Mucosa of stomach (tissue), 1 donor: Measurements from ENCODE around the gene MIF.
"Not testable (repeated sequence)": the region's sequence is repeated elsewhere in the genome, so short reads cannot be mapped to it uniquely, and the experiment has no call there.

Source experiments
- H3K27me3 ChIP-seq: one replicate; pipeline ENCODE4 v1.7.0; 2013; ENCODE audit warnings: mild to moderate bottlenecking, low read length; ENCODE audit not compliant: control insufficient read depth, insufficient read depth
- H3K36me3 ChIP-seq: one replicate; pipeline ENCODE4 v1.7.0; 2013; ENCODE audit warnings: low read length; ENCODE audit not compliant: control insufficient read depth, insufficient read depth
- H3K4me1 ChIP-seq: one replicate; pipeline ENCODE4 v1.7.0; 2013; ENCODE audit warnings: mild to moderate bottlenecking, low read length; ENCODE audit not compliant: control insufficient read depth, insufficient read depth
- H3K4me3 ChIP-seq: one replicate; pipeline ENCODE4 v1.7.0; 2013; ENCODE audit warnings: low read length
- H3K9ac ChIP-seq: one replicate; pipeline ENCODE4 v1.7.0; 2013; ENCODE audit warnings: mild to moderate bottlenecking, low read length, moderate library complexity
- H3K9me3 ChIP-seq: one replicate; pipeline ENCODE4 v1.7.0; 2013; ENCODE audit warnings: mild to moderate bottlenecking, low read length, moderate library complexity; ENCODE audit not compliant: control insufficient read depth
- donor health status: Pancreatic carcinoma.

Gene MIF

GRCh38 chr22:23896523-23897186 is 2.5 kb downstream of the MIF start:
- no peaks in the 10 kb centered on the region for H3K27me3 ChIP-seq
- H3K9me3 ChIP-seq = no peaks in the 10 kb centered on the region
- no peak overlapping the region for H3K4me3 ChIP-seq
- no peaks in the 10 kb centered on the region for H3K36me3 ChIP-seq
- peaks cover 19% of the 10 kb centered on the region for H3K4me1 ChIP-seq
- H3K9ac ChIP-seq = no peak overlapping the region

- Histone ChIP-seq H3K27me3 (no peaks in the 10 kb centered on the region), H3K36me3 (no peaks in the 10 kb centered on the region), H3K4me1 (peaks cover 19% of the 10 kb centered on the region), H3K4me3 (no peak overlapping the region), H3K9me3 (no peaks in the 10 kb centered on the region), H3K9ac (no peak overlapping the region)
These were observed 3.1 kb downstream of the MIF start for GRCh38 chr22:23897320-23897719.

- Histone ChIP-seq H3K27me3 (no peaks in the 10 kb centered on the region), H3K4me1 (peaks cover 18% of the 10 kb centered on the region), H3K9me3 (no peaks in the 10 kb centered on the region), H3K9ac (no peak overlapping the region), H3K4me3 (no peak overlapping the region), H3K36me3 (no peaks in the 10 kb centered on the region)
These were observed 4.1 kb downstream of the MIF start for GRCh38 chr22:23898006-23898974.

- Histone ChIP-seq H3K4me3 (no peak overlapping the region), H3K36me3 (no peaks in the 10 kb centered on the region), H3K27me3 (no peaks in the 10 kb centered on the region), H3K9ac (no peak overlapping the region), H3K9me3 (no peaks in the 10 kb centered on the region), H3K4me1 (peaks cover 11% of the 10 kb centered on the region)
These were observed 5.0 kb downstream of the MIF start for GRCh38 chr22:23899042-23899745.

- H3K9me3 ChIP-seq, H3K4me3 ChIP-seq, H3K36me3 ChIP-seq, H3K9ac ChIP-seq, H3K27me3 ChIP-seq, H3K4me1 ChIP-seq: not testable (repeated sequence)
These were observed 6.0 kb downstream of the MIF start for GRCh38 chr22:23900227-23900626.

GRCh38 chr22:23901600-23901999 is 7.4 kb downstream of the MIF start:
- Histone ChIP-seq H3K9ac (no peak overlapping the region), H3K27me3 (no peaks in the 10 kb centered on the region), H3K4me1 (no peaks in the 10 kb centered on the region), H3K9me3 (no peaks in the 10 kb centered on the region), H3K4me3 (no peak overlapping the region), H3K36me3 (no peaks in the 10 kb centered on the region)

GRCh38 chr22:23903328-23903971 is 9.3 kb downstream of the MIF start:
- Histone ChIP-seq H3K4me3 (no peak overlapping the region), H3K4me1 (no peaks in the 10 kb centered on the region), H3K9me3 (no peaks in the 10 kb centered on the region), H3K36me3 (no peaks in the 10 kb centered on the region), H3K9ac (no peak overlapping the region), H3K27me3 (no peaks in the 10 kb centered on the region)

- no peak overlapping the region for H3K9ac ChIP-seq
These were observed 10.5 kb downstream of the MIF start for GRCh38 chr22:23904573-23905254.

GRCh38 chr22:23906641-23907040 is 12.5 kb downstream of the MIF start:
- Histone ChIP-seq H3K36me3 (no peaks in the 10 kb centered on the region), H3K27me3 (no peaks in the 10 kb centered on the region), H3K9me3 (no peaks in the 10 kb centered on the region), H3K4me1 (peaks cover 11% of the 10 kb centered on the region), H3K9ac (no peak overlapping the region), H3K4me3 (no peak overlapping the region)

More at GRCh38 chr22:23904573-23905254, 10.5 kb downstream of the MIF start:
- H3K9me3 ChIP-seq = no peaks in the 10 kb centered on the region
- H3K36me3 ChIP-seq = no peaks in the 10 kb centered on the region
- H3K4me3 ChIP-seq = no peak overlapping the region
- no peaks in the 10 kb centered on the region for H3K27me3 ChIP-seq
- H3K4me1 ChIP-seq = peaks cover 11% of the 10 kb centered on the region

GRCh38 chr22:23907423-23907822 is 13.2 kb downstream of the MIF start:
- H3K9ac ChIP-seq, H3K36me3 ChIP-seq, H3K27me3 ChIP-seq, H3K9me3 ChIP-seq, H3K4me3 ChIP-seq: not testable (repeated sequence)
- H3K4me1 ChIP-seq = peaks cover 11% of the 10 kb centered on the region

GRCh38 chr22:23908587-23909205 is 14.5 kb downstream of the MIF start:
- Histone ChIP-seq H3K27me3 (no peaks in the 10 kb centered on the region), H3K4me1 (peaks cover 15% of the 10 kb centered on the region), H3K9me3 (no peaks in the 10 kb centered on the region), H3K4me3 (no peak overlapping the region), H3K9ac (no peak overlapping the region), H3K36me3 (no peaks in the 10 kb centered on the region)
